ENCODE data around the gene TAF15.

Gene TAF15

GRCh38 chr17:35890774-35891155, 81.5 kb downstream of the TAF15 start:
- TF ChIP-seq CTCF (IDR thresholded peaks at IDR 0.05; ENCODE audit: unreplicated experiment in 3 of 3) = no peak
- Mint-ChIP-seq H3K27ac (peak overlapping the region; percentile 68 to 94 (median 73)), H3K4me3 (no peak overlapping the region), H3K36me3 (ENCODE audit: low read depth) (no peaks in the 10 kb centered on the region), H3K27me3 (ENCODE audit: low read depth) (no peaks in the 10 kb centered on the region), H3K4me1 (peaks cover 33% of the 10 kb centered on the region), H3K9me3 (no peaks in the 10 kb centered on the region)

- Mint-ChIP-seq H3K36me3 (ENCODE audit: low read depth) (no peaks in the 10 kb centered on the region), H3K9me3 (no peaks in the 10 kb centered on the region), H3K4me3 (no peak overlapping the region), H3K27me3 (ENCODE audit: low read depth) (no peaks in the 10 kb centered on the region), H3K4me1 (peaks cover 33% of the 10 kb centered on the region), H3K27ac (peak overlapping the region in 2 of 3 experiments; percentile 68 to 94)
- TF ChIP-seq CTCF (IDR thresholded peaks at IDR 0.05; ENCODE audit: unreplicated experiment in 3 of 3) = no peak
Observed at GRCh38 chr17:35891269-35891668, 82.0 kb downstream of the TAF15 start.

- H3K36me3 Mint-ChIP-seq (ENCODE audit: low read depth) = no peaks in the 10 kb centered on the region
- H3K9me3 Mint-ChIP-seq = no peaks in the 10 kb centered on the region
- peaks cover 33% of the 10 kb centered on the region for H3K4me1 Mint-ChIP-seq
- peak overlapping the region; percentile 44 to 78 (median 62) for H3K27ac Mint-ChIP-seq
- H3K4me3 Mint-ChIP-seq = no peak overlapping the region
- H3K27me3 Mint-ChIP-seq (ENCODE audit: low read depth) = no peaks in the 10 kb centered on the region
- no peak for TF ChIP-seq CTCF (IDR thresholded peaks at IDR 0.05; ENCODE audit: unreplicated experiment in 3 of 3)
Observed at GRCh38 chr17:35892091-35893035, 83.1 kb downstream of the TAF15 start.

- Mint-ChIP-seq H3K4me3 (no peak overlapping the region), H3K27me3 (ENCODE audit: low read depth) (no peaks in the 10 kb centered on the region), H3K4me1 (peaks cover 36% of the 10 kb centered on the region), H3K9me3 (no peaks in the 10 kb centered on the region), H3K27ac (no peak overlapping the region), H3K36me3 (ENCODE audit: low read depth) (no peaks in the 10 kb centered on the region)
- TF ChIP-seq CTCF (IDR thresholded peaks at IDR 0.05; ENCODE audit: unreplicated experiment in 3 of 3) = no peak
Observed at GRCh38 chr17:35893751-35894150, 84.5 kb downstream of the TAF15 start.

- TF ChIP-seq CTCF (IDR thresholded peaks at IDR 0.05; ENCODE audit: unreplicated experiment in 3 of 3) = no peak
- H3K9me3 Mint-ChIP-seq = no peaks in the 10 kb centered on the region
- H3K36me3 Mint-ChIP-seq (ENCODE audit: low read depth) = no peaks in the 10 kb centered on the region
- no peak overlapping the region for H3K4me3 Mint-ChIP-seq
- H3K27me3 Mint-ChIP-seq (ENCODE audit: low read depth) = no peaks in the 10 kb centered on the region
- H3K4me1 Mint-ChIP-seq = peaks cover 31% of the 10 kb centered on the region
- no peak overlapping the region for H3K27ac Mint-ChIP-seq
Observed at GRCh38 chr17:35894206-35894605, 84.9 kb downstream of the TAF15 start.

Data from nephron (organoid).